ENCODE results near the gene FHOD3. TPM values are rescaled to one million over a fixed set of nuclear protein-coding genes. Genes with fewer than 3 reads are reported as not detected.

Gene FHOD3
- total RNA-seq, 1 experiment from 2014 or later = 22.7 TPM

GRCh38 chr18:36338403-36338933 lies 41.0 kb downstream of the FHOD3 start:
- in situ Hi-C loops (cut with HindIII; ENCODE audit: low pct_unique_long_range_greater_than_20kb, low sequenced_read_pairs) = no loop called here
- intact Hi-C loops (cut with micrococcal nuclease; ENCODE audit: unreplicated experiment) = no loop called here
- no TSS peak for BruUV-seq (replicated peaks)
- Histone ChIP-seq H3K4me1 (ENCODE audit: control insufficient read depth, insufficient read depth, low read length) (no peaks in the 10 kb centered on the region), H3K4me3 (ENCODE audit: low read depth in 2 of 2, low read length in 2 of 2) (no peak overlapping the region), H3K9me3 (ENCODE audit: control insufficient read depth, insufficient read depth, low read depth, low read length) (peaks cover 5% of the 10 kb centered on the region; the same call in 1 of the 2 replicates), H3K27ac (ENCODE audit: low read length) (no peak overlapping the region), H3K36me3 (ENCODE audit: control insufficient read depth, insufficient read depth, low read length) (no peaks in the 10 kb centered on the region), H3K27me3 (ENCODE audit: control insufficient read depth, insufficient read depth, low read length) (no peaks in the 10 kb centered on the region)
- ATAC-seq (no peak), DNase-seq (ENCODE audit: low read depth, low spot score) (no peak)
- TF ChIP-seq POLR2AphosphoS5 (IDR thresholded peaks at IDR 0.05; ENCODE audit: low read depth, low read length) = no peak
- TF ChIP-seq CTCF (IDR thresholded peaks at IDR 0.05) = no peak
- no peak for TF ChIP-seq REST (IDR thresholded peaks at IDR 0.05; ENCODE audit: insufficient read depth in 1 of 2, low read depth in 2 of 2, low read length in 1 of 2)
- no peak for TF ChIP-seq TCF7L2 (IDR thresholded peaks at IDR 0.05; ENCODE audit: low read depth, low read length)
- TF ChIP-seq SIN3A (IDR thresholded peaks at IDR 0.05; ENCODE audit: borderline replicate concordance, insufficient read depth, low read depth, low read length) = no peak
- ChIA-PET CTCF (no interaction called here), POLR2A (no interaction called here)

GRCh38 chr18:36340246-36340645 lies 42.7 kb downstream of the FHOD3 start:
- Histone ChIP-seq H3K4me1 (ENCODE audit: control insufficient read depth, insufficient read depth, low read length) (no peaks in the 10 kb centered on the region), H3K27ac (ENCODE audit: low read length) (no peak overlapping the region), H3K4me3 (ENCODE audit: low read depth in 2 of 2, low read length in 2 of 2) (no peak overlapping the region), H3K27me3 (ENCODE audit: control insufficient read depth, insufficient read depth, low read length) (no peaks in the 10 kb centered on the region), H3K9me3 (ENCODE audit: control insufficient read depth, insufficient read depth, low read depth, low read length) (peaks cover 5% of the 10 kb centered on the region; the same call in 1 of the 2 replicates), H3K36me3 (ENCODE audit: control insufficient read depth, insufficient read depth, low read length) (no peaks in the 10 kb centered on the region)
- intact Hi-C loops (cut with micrococcal nuclease; ENCODE audit: unreplicated experiment) = no loop called here
- TF ChIP-seq SIN3A (IDR thresholded peaks at IDR 0.05; ENCODE audit: borderline replicate concordance, insufficient read depth, low read depth, low read length) (no peak), TCF7L2 (IDR thresholded peaks at IDR 0.05; ENCODE audit: low read depth, low read length) (no peak), POLR2AphosphoS5 (IDR thresholded peaks at IDR 0.05; ENCODE audit: low read depth, low read length) (no peak), CTCF (IDR thresholded peaks at IDR 0.05) (no peak), REST (IDR thresholded peaks at IDR 0.05; ENCODE audit: insufficient read depth in 1 of 2, low read depth in 2 of 2, low read length in 1 of 2) (no peak)
- ATAC-seq = no peak
- CTCF ChIA-PET = no interaction called here
- in situ Hi-C loops (cut with HindIII; ENCODE audit: low pct_unique_long_range_greater_than_20kb, low sequenced_read_pairs) = no loop called here
- POLR2A ChIA-PET = no interaction called here
- BruUV-seq (replicated peaks) = no TSS peak
- DNase-seq (ENCODE audit: low read depth, low spot score) = no peak

Data from Panc1 (cell line).